Thyroid gland (tissue), 4 donors: ENCODE results near the gene TLCD4. TPM values are rescaled to one million over a fixed set of nuclear protein-coding genes. Genes with fewer than 3 reads are reported as not detected.

ENCODE experiments used
- small RNA-seq: library from RNA; depleted of rRNA; stranded (forward); fragments of <200 nt; gene quantifications from one replicate; pipeline ENCODE3, GENCODE V24; 2016
- total RNA-seq, 4 donors: library from RNA; depleted of rRNA; stranded (reverse); fragments of >200 nt; gene quantifications; one replicate each; pipeline ENCODE4 v1.2.3, GENCODE V29; 2016

TLCD4 gene
- total RNA-seq, 4 donors from 2014 or later = 12.6 to 30.6 (median 24.0) TPM

Small RNA genes lying within 50 kb of the gene (small RNA-seq; reads per million reads assigned to genes)
- not detected for gene RF00019

Other genes with a start within 250 kb of the TLCD4 start
- gene CNN3, start 190.2 kb upstream of the TLCD4 start, total RNA-seq = 100 to 1,000 TPM; 149 to 257 (median 177) TPM
- gene ALG14, start 44.4 kb upstream of the TLCD4 start, total RNA-seq = 1 to 10 TPM; 1.5 to 4.6 (median 3.2) TPM
- 10 to 100 TPM; 13.1 to 20.6 (median 16.5) TPM for gene RWDD3, start 116.9 kb downstream of the TLCD4 start, total RNA-seq